Measurements from ENCODE around the gene PHETA1.

PHETA1 gene

GRCh38 chr12:111311011-111311410, 57.9 kb downstream of the PHETA1 start:
- Histone ChIP-seq H3K9me3 (ENCODE audit: insufficient read depth, low read length) (no peaks in the 10 kb centered on the region), H3K36me3 (replicated peaks; ENCODE audit: low read depth, low read length) (no peaks in the 10 kb centered on the region), H3K4me2 (ENCODE audit: low read length) (no peak overlapping the region), H3K27ac (ENCODE audit: low read length) (no peak overlapping the region), H3K4me3 (ENCODE audit: low read length) (no peak overlapping the region), H3K27me3 (ENCODE audit: low read depth, low read length) (no peaks in the 10 kb centered on the region), H3K4me1 (ENCODE audit: low read length) (peaks cover 8% of the 10 kb centered on the region; the same call in 1 of the 2 replicates), H3K9ac (ENCODE audit: low read length) (no peak overlapping the region), H4K20me1 (ENCODE audit: insufficient read depth, low read length) (no peaks in the 10 kb centered on the region), H3K79me2 (ENCODE audit: low read length) (no peaks in the 10 kb centered on the region), H2AFZ (ENCODE audit: low read depth, low read length) (no peak overlapping the region)
- TF ChIP-seq CTCF (IDR thresholded peaks at IDR 0.05; ENCODE audit: low read depth, low read length) (no peak), EZH2phosphoT487 (IDR thresholded peaks at IDR 0.05; ENCODE audit: low read depth) (no peak)
